ENCODE measurements around the gene DNAH6. TPM values are rescaled to one million over a fixed set of nuclear protein-coding genes. Genes with fewer than 3 reads are reported as not detected.

The DNAH6 gene
- polyA plus RNA-seq, 3 donors = 0.04 TPM; not detected in 2

DNA sequence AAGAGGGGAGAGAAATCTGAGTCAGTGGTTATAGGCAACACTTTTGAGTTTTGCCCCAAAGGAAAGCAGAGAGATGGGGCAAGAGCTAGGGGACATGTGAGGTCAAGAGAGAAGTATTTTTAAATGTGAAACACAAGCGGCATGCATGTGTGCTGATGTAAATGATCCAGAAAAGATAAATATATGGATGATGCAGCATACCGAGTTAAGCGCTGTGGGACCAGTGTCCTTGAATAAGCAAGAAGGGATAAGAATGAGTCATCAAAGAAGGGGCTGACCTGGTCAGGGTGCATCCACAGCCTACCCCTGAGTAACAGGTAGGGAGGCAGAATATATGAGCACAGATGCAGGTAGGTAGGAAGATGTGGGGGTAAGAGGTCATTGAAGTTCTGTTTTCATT is 183.7 kb downstream of the DNAH6 start:
- TF ChIP-seq, protein P1, sequence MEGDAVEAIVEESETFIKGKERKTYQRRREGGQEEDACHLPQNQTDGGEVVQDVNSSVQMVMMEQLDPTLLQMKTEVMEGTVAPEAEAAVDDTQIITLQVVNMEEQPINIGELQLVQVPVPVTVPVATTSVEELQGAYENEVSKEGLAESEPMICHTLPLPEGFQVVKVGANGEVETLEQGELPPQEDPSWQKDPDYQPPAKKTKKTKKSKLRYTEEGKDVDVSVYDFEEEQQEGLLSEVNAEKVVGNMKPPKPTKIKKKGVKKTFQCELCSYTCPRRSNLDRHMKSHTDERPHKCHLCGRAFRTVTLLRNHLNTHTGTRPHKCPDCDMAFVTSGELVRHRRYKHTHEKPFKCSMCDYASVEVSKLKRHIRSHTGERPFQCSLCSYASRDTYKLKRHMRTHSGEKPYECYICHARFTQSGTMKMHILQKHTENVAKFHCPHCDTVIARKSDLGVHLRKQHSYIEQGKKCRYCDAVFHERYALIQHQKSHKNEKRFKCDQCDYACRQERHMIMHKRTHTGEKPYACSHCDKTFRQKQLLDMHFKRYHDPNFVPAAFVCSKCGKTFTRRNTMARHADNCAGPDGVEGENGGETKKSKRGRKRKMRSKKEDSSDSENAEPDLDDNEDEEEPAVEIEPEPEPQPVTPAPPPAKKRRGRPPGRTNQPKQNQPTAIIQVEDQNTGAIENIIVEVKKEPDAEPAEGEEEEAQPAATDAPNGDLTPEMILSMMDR (IDR thresholded peaks at IDR 0.05) = no peak
- Histone ChIP-seq H3K4me3 (replicated peaks in 1 of 3; ENCODE audit: low read depth in 2 of 3, low read length in 3 of 3) (no peak overlapping the region), H3K27me3 (ENCODE audit: control insufficient read depth in 2 of 2, insufficient read depth in 2 of 2, low read length in 2 of 2) (no peaks in the 10 kb centered on the region), H3K79me2 (ENCODE audit: insufficient read depth, low read length) (no peaks in the 10 kb centered on the region), H2AFZ (ENCODE audit: insufficient read depth, low read depth, low read length, poor library complexity, severe bottlenecking) (no peak overlapping the region), H3K9ac (ENCODE audit: insufficient read depth, low read length, poor library complexity, severe bottlenecking) (no peak overlapping the region), H3K9me3 (replicated peaks in 1 of 2; ENCODE audit: control insufficient read depth in 1 of 2, insufficient read depth in 1 of 2, low read length in 2 of 2) (peaks cover 0 to 11% of the 10 kb centered on the region in 2 donors), H4K20me1 (ENCODE audit: insufficient read depth, low read length) (no peaks in the 10 kb centered on the region), H3K36me3 (replicated peaks in 1 of 2; ENCODE audit: control insufficient read depth in 1 of 2, insufficient read depth in 2 of 2, low read length in 2 of 2) (no peaks in the 10 kb centered on the region), H3K27ac (ENCODE audit: low read depth in 1 of 2, low read length in 2 of 2) (no peak overlapping the region), H3K4me2 (replicated peaks; ENCODE audit: extremely low read depth, low read length, poor library complexity, severe bottlenecking) (no peak overlapping the region), H3K4me1 (ENCODE audit: control insufficient read depth in 1 of 2, insufficient read depth in 2 of 2, low read length in 2 of 2) (no peaks in the 10 kb centered on the region)
- WGBS (ENCODE audit: insufficient coverage) = 100% methylated on average over 3 of the region's 3 CpGs
- intact Hi-C loops (cut with micrococcal nuclease) = no loop called here
- peaks cover 0 to 2% (median 0%) of the 10 kb centered on the region in 3 donors for H3K27me3 Mint-ChIP-seq (ENCODE audit: low read depth in 3 of 3)
- no peak for DNase-seq
- no peaks in the 10 kb centered on the region for H3K36me3 Mint-ChIP-seq
- H3K4me1 Mint-ChIP-seq = no peaks in the 10 kb centered on the region
- H3K4me3 Mint-ChIP-seq = no peak overlapping the region
- H3K27ac Mint-ChIP-seq = no peak overlapping the region
- H3K9me3 Mint-ChIP-seq = peaks cover 0 to 16% (median 9%) of the 10 kb centered on the region in 7 donors

DNA sequence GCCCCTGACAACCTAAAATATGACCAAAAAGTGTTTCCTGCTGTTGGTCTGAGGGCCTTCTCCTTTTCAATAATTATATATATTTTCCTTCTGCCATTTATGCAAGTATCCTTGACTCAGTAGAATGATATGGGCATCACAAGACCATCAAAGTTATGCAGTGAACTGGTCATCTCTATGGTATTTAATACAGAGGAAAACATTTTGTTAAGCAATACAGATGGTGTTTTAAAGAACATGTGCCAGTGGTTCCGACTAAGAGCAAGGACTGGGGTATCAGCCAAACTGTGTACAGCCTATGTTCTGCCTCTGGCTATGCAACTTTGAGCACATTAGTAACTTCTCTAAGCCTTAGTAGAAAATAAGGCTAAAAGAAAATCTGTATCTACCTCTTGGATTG is 185.6 kb downstream of the DNAH6 start:
- no peak overlapping the region for H3K9ac ChIP-seq (ENCODE audit: insufficient read depth, low read length, poor library complexity, severe bottlenecking)
- Mint-ChIP-seq H3K4me1 (no peaks in the 10 kb centered on the region), H3K9me3 (peaks cover 0 to 16% (median 9%) of the 10 kb centered on the region in 7 donors), H3K27me3 (ENCODE audit: low read depth in 3 of 3) (peaks cover 0 to 2% (median 0%) of the 10 kb centered on the region in 3 donors), H3K4me3 (no peak overlapping the region), H3K27ac (no peak overlapping the region), H3K36me3 (no peaks in the 10 kb centered on the region)
- H3K4me2 ChIP-seq (replicated peaks; ENCODE audit: extremely low read depth, low read length, poor library complexity, severe bottlenecking) = no peak overlapping the region
- H4K20me1 ChIP-seq (ENCODE audit: insufficient read depth, low read length) = no peaks in the 10 kb centered on the region
- H3K27ac ChIP-seq (ENCODE audit: low read depth in 1 of 2, low read length in 2 of 2) = no peak overlapping the region
- H3K9me3 ChIP-seq (replicated peaks in 1 of 2; ENCODE audit: control insufficient read depth in 1 of 2, insufficient read depth in 1 of 2, low read length in 2 of 2) = peaks cover 0 to 11% of the 10 kb centered on the region in 2 donors
- H3K4me3 ChIP-seq (replicated peaks in 1 of 3; ENCODE audit: low read depth in 2 of 3, low read length in 3 of 3) = no peak overlapping the region
- no peaks in the 10 kb centered on the region for H3K79me2 ChIP-seq (ENCODE audit: insufficient read depth, low read length)
- H2AFZ ChIP-seq (ENCODE audit: insufficient read depth, low read depth, low read length, poor library complexity, severe bottlenecking) = no peak overlapping the region
- no peak for DNase-seq
- no peaks in the 10 kb centered on the region for H3K27me3 ChIP-seq (ENCODE audit: control insufficient read depth in 2 of 2, insufficient read depth in 2 of 2, low read length in 2 of 2)
- intact Hi-C loops (cut with micrococcal nuclease) = no loop called here
- H3K36me3 ChIP-seq (replicated peaks in 1 of 2; ENCODE audit: control insufficient read depth in 1 of 2, insufficient read depth in 2 of 2, low read length in 2 of 2) = no peaks in the 10 kb centered on the region
- TF ChIP-seq, protein P1 (IDR thresholded peaks at IDR 0.05) = no peak
- no peaks in the 10 kb centered on the region for H3K4me1 ChIP-seq (ENCODE audit: control insufficient read depth in 1 of 2, insufficient read depth in 2 of 2, low read length in 2 of 2)
- WGBS (ENCODE audit: insufficient coverage) = 100% methylated on average over 1 of the region's 1 CpG
